ENCODE data around the gene EXOC2. TPM values are rescaled to one million over a fixed set of nuclear protein-coding genes. Genes with fewer than 3 reads are reported as not detected.

The EXOC2 gene
- total RNA-seq, 3 donors from 2014 or later (not counting 1 experiment from before 2014, with no cell fraction given): 22.1 to 30.8 (median 26.5) TPM

DNA sequence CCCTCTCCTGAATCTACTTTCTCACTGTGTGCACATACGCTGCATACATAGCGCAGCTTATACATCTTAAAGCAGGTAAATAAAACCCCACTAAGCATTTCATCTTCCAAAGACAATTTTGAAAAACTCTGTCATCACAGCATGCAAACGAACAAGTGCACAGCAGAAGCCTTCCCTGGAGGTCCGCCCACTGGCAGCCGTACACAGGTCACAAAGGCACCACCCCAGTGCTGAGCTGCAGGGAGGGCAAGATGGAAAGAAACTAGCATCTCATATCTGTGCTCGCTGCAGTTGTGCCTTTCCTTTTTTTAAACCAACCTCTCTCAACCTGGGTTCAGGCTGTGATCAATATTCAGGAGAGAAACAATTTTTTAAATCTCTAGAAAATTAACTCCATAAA is 109.3 kb downstream of the EXOC2 start:
- Histone ChIP-seq H3K36me3 (ENCODE audit: control insufficient read depth, insufficient read depth, low read length) (peaks cover 4% of the 10 kb centered on the region), H3K4me3 (ENCODE audit: low read length) (no peak overlapping the region), H3K4me1 (ENCODE audit: control insufficient read depth, insufficient read depth, low read length) (no peaks in the 10 kb centered on the region), H3K27me3 (ENCODE audit: control insufficient read depth, insufficient read depth, low read length) (no peaks in the 10 kb centered on the region), H3K27ac (ENCODE audit: low read length) (no peak overlapping the region), H3K9me3 (ENCODE audit: control insufficient read depth, insufficient read depth, low read length) (no peaks in the 10 kb centered on the region)
- Mint-ChIP-seq H3K27me3 (ENCODE audit: low read depth in 2 of 2) (no peaks in the 10 kb centered on the region), H3K36me3 (no peaks in the 10 kb centered on the region), H3K4me1 (peaks cover 0 to 7% of the 10 kb centered on the region in 2 donors), H3K27ac (no peak overlapping the region), H3K4me3 (no peak overlapping the region), H3K9me3 (no peaks in the 10 kb centered on the region)
- 97% methylated on average over 6 of the region's 6 CpGs for WGBS (ENCODE audit: insufficient coverage)
- DNase-seq: no peak
- intact Hi-C loops (cut with micrococcal nuclease): no loop called here
- ATAC-seq: no peak
- no peak for TF ChIP-seq CTCF (IDR thresholded peaks at IDR 0.05)

GRCh38 chr6:583116-583515 is 109.8 kb downstream of the EXOC2 start:
- Mint-ChIP-seq H3K36me3 (no peaks in the 10 kb centered on the region), H3K27me3 (ENCODE audit: low read depth in 2 of 2) (no peaks in the 10 kb centered on the region), H3K4me3 (no peak overlapping the region), H3K4me1 (peaks cover 0 to 7% of the 10 kb centered on the region in 2 donors), H3K27ac (no peak overlapping the region), H3K9me3 (no peaks in the 10 kb centered on the region)
- intact Hi-C loops (cut with micrococcal nuclease): no loop called here
- DNase-seq (no peak), ATAC-seq (no peak)
- TF ChIP-seq CTCF (IDR thresholded peaks at IDR 0.05): no peak
- Histone ChIP-seq H3K36me3 (ENCODE audit: control insufficient read depth, insufficient read depth, low read length) (peaks cover 2% of the 10 kb centered on the region), H3K4me3 (ENCODE audit: low read length) (no peak overlapping the region), H3K9me3 (ENCODE audit: control insufficient read depth, insufficient read depth, low read length) (no peaks in the 10 kb centered on the region), H3K27ac (ENCODE audit: low read length) (no peak overlapping the region), H3K27me3 (ENCODE audit: control insufficient read depth, insufficient read depth, low read length) (no peaks in the 10 kb centered on the region), H3K4me1 (ENCODE audit: control insufficient read depth, insufficient read depth, low read length) (no peaks in the 10 kb centered on the region)
- 86% methylated on average over 1 of the region's 1 CpG for WGBS (ENCODE audit: insufficient coverage)

GRCh38 chr6:582370-582769 is 110.6 kb downstream of the EXOC2 start:
- ATAC-seq (no peak), DNase-seq (no peak)
- H3K4me3 Mint-ChIP-seq: no peak overlapping the region
- Histone ChIP-seq H3K27me3 (ENCODE audit: control insufficient read depth, insufficient read depth, low read length) (no peaks in the 10 kb centered on the region), H3K4me3 (ENCODE audit: low read length) (no peak overlapping the region), H3K36me3 (ENCODE audit: control insufficient read depth, insufficient read depth, low read length) (no peaks in the 10 kb centered on the region), H3K4me1 (ENCODE audit: control insufficient read depth, insufficient read depth, low read length) (no peaks in the 10 kb centered on the region), H3K27ac (ENCODE audit: low read length) (no peak overlapping the region), H3K9me3 (ENCODE audit: control insufficient read depth, insufficient read depth, low read length) (no peaks in the 10 kb centered on the region)
- H3K36me3 Mint-ChIP-seq: no peaks in the 10 kb centered on the region
- WGBS (ENCODE audit: insufficient coverage): 98% methylated on average over 10 of the region's 12 CpGs
- H3K9me3 Mint-ChIP-seq: no peaks in the 10 kb centered on the region
- H3K27ac Mint-ChIP-seq: no peak overlapping the region
- TF ChIP-seq CTCF (IDR thresholded peaks at IDR 0.05): no peak
- intact Hi-C loops (cut with micrococcal nuclease): no loop called here
- peaks cover 0 to 12% of the 10 kb centered on the region in 2 donors for H3K4me1 Mint-ChIP-seq
- H3K27me3 Mint-ChIP-seq (ENCODE audit: low read depth in 2 of 2): no peaks in the 10 kb centered on the region

GRCh38 chr6:579339-579738 is 113.6 kb downstream of the EXOC2 start:
- TF ChIP-seq CTCF (IDR thresholded peaks at IDR 0.05): no peak
- Mint-ChIP-seq H3K4me1 (peaks cover 0 to 5% of the 10 kb centered on the region in 2 donors), H3K36me3 (no peaks in the 10 kb centered on the region), H3K27me3 (ENCODE audit: low read depth in 2 of 2) (no peaks in the 10 kb centered on the region), H3K27ac (no peak overlapping the region), H3K9me3 (peaks cover 0 to 3% of the 10 kb centered on the region in 2 donors), H3K4me3 (no peak overlapping the region)
- WGBS (ENCODE audit: insufficient coverage): 97% methylated on average over 4 of the region's 5 CpGs
- no peak overlapping the region for H3K27ac ChIP-seq (ENCODE audit: low read length)
- intact Hi-C loops (cut with micrococcal nuclease): no loop called here
- peaks cover 3% of the 10 kb centered on the region for H3K9me3 ChIP-seq (ENCODE audit: control insufficient read depth, insufficient read depth, low read length)
- DNase-seq (no peak), ATAC-seq (no peak)
- no peak overlapping the region for H3K4me3 ChIP-seq (ENCODE audit: low read length)
- peaks cover 8% of the 10 kb centered on the region for H3K36me3 ChIP-seq (ENCODE audit: control insufficient read depth, insufficient read depth, low read length)
- H3K27me3 ChIP-seq (ENCODE audit: control insufficient read depth, insufficient read depth, low read length): no peaks in the 10 kb centered on the region
- H3K4me1 ChIP-seq (ENCODE audit: control insufficient read depth, insufficient read depth, low read length): no peaks in the 10 kb centered on the region

All from natural killer cell (primary cell).